SK-N-SH (cell line): ENCODE results near the gene KCNG4. TPM values are rescaled to one million over a fixed set of nuclear protein-coding genes. Genes with fewer than 3 reads are reported as not detected.

ENCODE experiments used
- CTCF ChIA-PET: fragments of 300-600, 350-600 bp; formaldehyde crosslinking; extraction: SDS; loops from one replicate; lab custom pipeline; 2021; lab: Yijun Ruan, JAX
- POLR2A ChIA-PET: fragments of 350-600 bp; sonication (Branson Sonifier 250); formaldehyde crosslinking; extraction: SDS; loops from one replicate; lab custom pipeline; 2020; ENCODE audit warnings: antibody characterized with exemption, inconsistent platforms; lab: Yijun Ruan, JAX
- DNase-seq: peaks from one replicate; pipeline ENCODE4 v3.0.0; 2012
- H2AFZ ChIP-seq: fragments of 200-600 bp; sonication (generic); 2 replicates; pipeline ENCODE4 v1.8.1; 2016; ENCODE audit warnings: antibody characterized with exemption, mild to moderate bottlenecking, low read depth
- H3F3A ChIP-seq: fragments of 200-600 bp; sonication (generic); replicated peaks from 2 replicates; pipeline ENCODE3; 2016; ENCODE audit warnings: antibody characterized with exemption, mild to moderate bottlenecking; ENCODE audit not compliant: insufficient read depth
- H3K27ac ChIP-seq, 2 experiments: fragments of 200-500 bp in 1 of 2; fragments of 200-600 bp in 1 of 2; sonication (Bioruptor generic) in 1 of 2; sonication (generic), shearing (Covaris generic) in 1 of 2; 2 replicates each; pipeline versions ENCODE4 v1.5.1 to v1.6.1; 2014 to 2016; ENCODE audit warnings: low read depth in 2 of 2, inconsistent platforms in 1 of 2, low read length in 1 of 2, mild to moderate bottlenecking in 1 of 2, mixed read lengths in 1 of 2
- H3K27me3 ChIP-seq: fragments of 200-600 bp; sonication (generic), shearing (Covaris generic); 2 replicates; pipeline ENCODE4 v1.6.1; 2016; ENCODE audit warnings: mixed run types; ENCODE audit not compliant: insufficient read depth
- H3K36me3 ChIP-seq, 2 experiments: fragments of 200-500 bp in 1 of 2; fragments of 200-600 bp in 1 of 2; sonication (Bioruptor generic) in 1 of 2; sonication (generic) in 1 of 2; replicated peaks in 1 of 2; 2 replicates each; pipeline versions ENCODE3 to v1.5.1; 2014 to 2016; ENCODE audit warnings: low read length in 1 of 2, mild to moderate bottlenecking in 1 of 2; ENCODE audit not compliant: insufficient read depth in 2 of 2, control insufficient read depth in 1 of 2
- H3K4me1 ChIP-seq, 2 experiments: fragments of 200-500 bp in 1 of 2; fragments of 200-600 bp in 1 of 2; sonication (Bioruptor generic) in 1 of 2; sonication (generic), shearing (Covaris generic) in 1 of 2; 2 replicates each; pipeline versions ENCODE4 v1.5.1 to v1.6.1; 2014 to 2016; ENCODE audit warnings: low read depth in 1 of 2, low read length in 1 of 2, mixed run types in 1 of 2; ENCODE audit not compliant: insufficient read depth in 2 of 2, control insufficient read depth in 1 of 2
- H3K4me2 ChIP-seq: fragments of 200-600 bp; sonication (generic), shearing (Covaris generic); 2 replicates; pipeline ENCODE4 v1.6.1; 2017; ENCODE audit warnings: mixed run types
- H3K4me3 ChIP-seq, 2 experiments: fragments of 200-500 bp in 1 of 2; fragments of 200-600 bp in 1 of 2; sonication (Bioruptor generic) in 1 of 2; sonication (generic), shearing (Covaris generic) in 1 of 2; 2 replicates each; pipeline versions ENCODE4 v1.5.1 to v1.8.1; 2014 to 2016; ENCODE audit warnings: low read depth in 2 of 2, inconsistent platforms in 1 of 2, low read length in 1 of 2, mild to moderate bottlenecking in 1 of 2, mixed read lengths in 1 of 2, moderate library complexity in 1 of 2
- H3K79me2 ChIP-seq: fragments of 200-600 bp; sonication (generic); 2 replicates; pipeline ENCODE4 v1.8.1; 2017; ENCODE audit warnings: mild to moderate bottlenecking; ENCODE audit not compliant: insufficient read depth
- H3K9ac ChIP-seq: fragments of 200-600 bp; sonication (generic); 2 replicates; pipeline ENCODE4 v1.6.1; 2017; ENCODE audit warnings: mixed run types
- H3K9me2 ChIP-seq: fragments of 200-600 bp; sonication (generic); 2 replicates; pipeline ENCODE4 v1.6.1; 2017; ENCODE audit warnings: mixed run types
- H3K9me3 ChIP-seq: fragments of 200-600 bp; sonication (generic); 2 replicates; pipeline ENCODE4 v1.6.1; 2017; ENCODE audit warnings: mixed run types, mild to moderate bottlenecking, moderate library complexity
- H4K20me1 ChIP-seq: fragments of 200-600 bp; sonication (generic); 2 replicates; pipeline ENCODE4 v1.6.1; 2017; ENCODE audit warnings: mild to moderate bottlenecking, mixed run types; ENCODE audit not compliant: insufficient read depth
- GATA2 ChIP-seq: sonication (generic); formaldehyde crosslinking; IDR thresholded peaks from 2 replicates; pipeline ENCODE4 v1.5.0; 2020; ENCODE audit warnings: mild to moderate bottlenecking, missing genetic modification reagents
- NFIC ChIP-seq: IDR thresholded peaks from 2 replicates; pipeline ENCODE4 v1.4.0; 2012; ENCODE audit warnings: borderline replicate concordance
- NRF1 ChIP-seq: IDR thresholded peaks from 2 replicates; pipeline ENCODE4 v1.6.1; 2012; ENCODE audit warnings: low read depth, mild to moderate bottlenecking, low read length
- RAD21 ChIP-seq: IDR thresholded peaks from 2 replicates; pipeline ENCODE4 v1.6.1; 2012; ENCODE audit warnings: mild to moderate bottlenecking, low read length
- RCOR1 ChIP-seq: fragments of 150-350 bp; IDR thresholded peaks from 2 replicates; pipeline ENCODE4 v1.6.1; 2017; ENCODE audit warnings: antibody characterized with exemption, low read length
- REST ChIP-seq: IDR thresholded peaks from 2 replicates; pipeline ENCODE4 v1.6.1; 2012; ENCODE audit warnings: mild to moderate bottlenecking, low read depth, low read length, moderate library complexity
- RFX5 ChIP-seq: IDR thresholded peaks from 2 replicates; pipeline ENCODE4 v1.6.1; 2012; ENCODE audit warnings: mild to moderate bottlenecking, improper control_type of control experiment, low read length
- RXRA ChIP-seq: IDR thresholded peaks from 2 replicates; pipeline ENCODE4 v1.4.0; 2012; ENCODE audit warnings: low read depth, mild to moderate bottlenecking, borderline replicate concordance
- SIN3A ChIP-seq: IDR thresholded peaks from 2 replicates; pipeline ENCODE4 v1.6.1; 2012; ENCODE audit warnings: low read depth, mild to moderate bottlenecking, low read length, moderate library complexity, borderline replicate concordance
- SMC3 ChIP-seq: IDR thresholded peaks from 2 replicates; pipeline ENCODE4 v1.6.1; 2012; ENCODE audit warnings: low read depth, low read length, improper control_type of control experiment
- TCF12 ChIP-seq: IDR thresholded peaks from 2 replicates; pipeline ENCODE4 v1.4.0; 2012
- TEAD4 ChIP-seq: IDR thresholded peaks from 2 replicates; pipeline ENCODE4 v1.4.0; 2012; ENCODE audit warnings: mild to moderate bottlenecking, borderline replicate concordance; ENCODE audit not compliant: insufficient read depth
- YY1 ChIP-seq: IDR thresholded peaks from 2 replicates; pipeline ENCODE4 v1.4.0; 2012; ENCODE audit warnings: low read depth, mild to moderate bottlenecking
- WGBS: methylation state at CpG from one replicate; pipeline ENCODE4 v1.1.6; 2017; ENCODE audit warnings: low lambda C conversion rate; 5-methylcytosine and 5-hydroxymethylcytosine counted together
- polyA plus RNA-seq, 3 experiments: library from polyadenylated mRNA; depleted of rRNA; stranded (reverse); fragments of >200 nt; gene quantifications; 2 replicates each; pipeline ENCODE4 v1.2.3, GENCODE V29; 2012
- TF ChIP-seq, protein P1 (sequence below): IDR thresholded peaks from 2 replicates; pipeline ENCODE4; 2012
- TF ChIP-seq, protein P2 (sequence below): IDR thresholded peaks from 2 replicates; pipeline ENCODE4 v1.4.0; 2012; ENCODE audit warnings: low read depth, borderline replicate concordance

KCNG4 gene
- polyA plus RNA-seq, 1 of the 3 experiments (the other 2 are of a cell fraction), result not detected

GRCh38 chr16:84247844-84248243 is 8.0 kb upstream of the KCNG4 start:
- ChIA-PET CTCF (interaction anchor here (1.0 to 1.6 kb wide), 4 partner anchors 11 to 72 kb away, joined by 4 to 5 read pairs (median 4); partner anchors contain the start of gene TAF1C), POLR2A (no interaction called here)
- no peak for DNase-seq

More at GRCh38 chr16:84247844-84248243, 8.0 kb upstream of the KCNG4 start:
- no peaks in the 10 kb centered on the region for H3K9me3 ChIP-seq
- H3K27ac ChIP-seq, result no peak overlapping the region
- H3K27me3 ChIP-seq, result peaks cover 9% of the 10 kb centered on the region; the same call in 1 of the 2 replicates
- no peaks in the 10 kb centered on the region for H3K36me3 ChIP-seq
- H3K9ac ChIP-seq, result no peak overlapping the region
- H3K79me2 ChIP-seq, result no peaks in the 10 kb centered on the region
- no peak overlapping the region for H3K4me2 ChIP-seq
- H3F3A ChIP-seq, result no peaks in the 10 kb centered on the region
- no peak for TF ChIP-seq NRF1
- TF ChIP-seq, protein P1, sequence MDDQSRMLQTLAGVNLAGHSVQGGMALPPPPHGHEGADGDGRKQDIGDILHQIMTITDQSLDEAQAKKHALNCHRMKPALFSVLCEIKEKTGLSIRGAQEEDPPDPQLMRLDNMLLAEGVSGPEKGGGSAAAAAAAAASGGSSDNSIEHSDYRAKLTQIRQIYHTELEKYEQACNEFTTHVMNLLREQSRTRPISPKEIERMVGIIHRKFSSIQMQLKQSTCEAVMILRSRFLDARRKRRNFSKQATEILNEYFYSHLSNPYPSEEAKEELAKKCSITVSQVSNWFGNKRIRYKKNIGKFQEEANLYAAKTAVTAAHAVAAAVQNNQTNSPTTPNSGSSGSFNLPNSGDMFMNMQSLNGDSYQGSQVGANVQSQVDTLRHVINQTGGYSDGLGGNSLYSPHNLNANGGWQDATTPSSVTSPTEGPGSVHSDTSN, result no peak
- TF ChIP-seq RXRA, result no peak
- TF ChIP-seq SMC3, result no peak
- no peak for TF ChIP-seq SIN3A
- no peak for TF ChIP-seq NFIC
- no peak for TF ChIP-seq TEAD4
- TF ChIP-seq TCF12, result no peak
- no peak for TF ChIP-seq REST
- no peak for TF ChIP-seq YY1
- no peak for TF ChIP-seq RAD21
- no peak for TF ChIP-seq RFX5
- TF ChIP-seq GATA2 (CRISPR knock-in tag), result no peak
- TF ChIP-seq, protein P2, sequence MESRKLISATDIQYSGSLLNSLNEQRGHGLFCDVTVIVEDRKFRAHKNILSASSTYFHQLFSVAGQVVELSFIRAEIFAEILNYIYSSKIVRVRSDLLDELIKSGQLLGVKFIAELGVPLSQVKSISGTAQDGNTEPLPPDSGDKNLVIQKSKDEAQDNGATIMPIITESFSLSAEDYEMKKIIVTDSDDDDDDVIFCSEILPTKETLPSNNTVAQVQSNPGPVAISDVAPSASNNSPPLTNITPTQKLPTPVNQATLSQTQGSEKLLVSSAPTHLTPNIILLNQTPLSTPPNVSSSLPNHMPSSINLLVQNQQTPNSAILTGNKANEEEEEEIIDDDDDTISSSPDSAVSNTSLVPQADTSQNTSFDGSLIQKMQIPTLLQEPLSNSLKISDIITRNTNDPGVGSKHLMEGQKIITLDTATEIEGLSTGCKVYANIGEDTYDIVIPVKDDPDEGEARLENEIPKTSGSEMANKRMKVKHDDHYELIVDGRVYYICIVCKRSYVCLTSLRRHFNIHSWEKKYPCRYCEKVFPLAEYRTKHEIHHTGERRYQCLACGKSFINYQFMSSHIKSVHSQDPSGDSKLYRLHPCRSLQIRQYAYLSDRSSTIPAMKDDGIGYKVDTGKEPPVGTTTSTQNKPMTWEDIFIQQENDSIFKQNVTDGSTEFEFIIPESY, result no peak
- TF ChIP-seq RCOR1, result no peak
- H3K4me1 ChIP-seq, result peaks cover 0 to 6% of the 10 kb centered on the region in 2 experiments; a peak in 1 of 4 replicates
- H2AFZ ChIP-seq, result no peak overlapping the region
- WGBS, result 69% methylated on average over 5 of the region's 5 CpGs
- no peaks in the 10 kb centered on the region for H4K20me1 ChIP-seq
- no peak overlapping the region for H3K4me3 ChIP-seq
- H3K9me2 ChIP-seq, result no peaks in the 10 kb centered on the region
